ENCODE data around the gene TRABD2B.
A peak's percentile ranks its signal among the peaks of the same experiment; 100 is the strongest.

TRABD2B gene

DNA sequence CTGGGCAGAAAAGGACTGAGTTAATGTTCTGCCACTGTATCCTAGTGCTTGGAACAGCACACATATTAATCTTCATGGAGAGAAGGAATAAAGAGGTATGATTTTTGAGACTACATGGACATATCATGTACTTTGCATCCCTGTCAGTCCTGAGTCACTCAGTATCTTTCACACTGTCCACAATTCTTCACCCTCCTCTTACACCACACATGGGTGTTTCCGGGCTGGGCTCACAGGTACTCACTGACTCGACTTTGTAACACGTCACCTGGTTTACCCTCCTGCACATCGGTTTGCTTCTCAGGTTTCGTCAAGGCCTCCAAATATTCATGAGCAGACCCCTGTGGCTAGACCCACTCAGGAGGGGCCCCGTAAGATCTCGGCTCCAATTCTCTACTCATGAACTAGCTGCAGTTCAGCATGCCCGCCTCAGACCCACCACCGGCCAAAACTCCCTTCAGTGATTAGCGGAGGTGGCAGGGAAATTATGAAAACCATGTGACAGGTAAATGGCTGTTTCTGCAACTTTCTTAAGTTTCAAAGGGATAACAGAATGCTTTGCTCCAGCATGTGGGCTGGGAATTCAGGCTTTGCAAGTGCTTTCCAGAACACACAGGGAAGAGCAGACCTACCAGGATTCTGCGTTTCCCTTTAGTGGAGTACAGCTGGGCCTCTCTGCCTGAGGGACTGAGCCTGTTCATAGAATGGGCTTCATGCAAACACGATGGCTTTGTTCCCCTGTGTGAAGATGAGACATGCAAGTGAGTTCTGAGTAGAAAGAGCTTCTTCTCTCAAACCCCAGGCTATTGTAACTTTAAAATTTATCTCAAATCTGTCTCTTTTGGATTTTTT is 31.3 kb upstream of the TRABD2B start:
- DNase-seq (ENCODE audit: low read depth): no peak
- TF ChIP-seq, protein P1, sequence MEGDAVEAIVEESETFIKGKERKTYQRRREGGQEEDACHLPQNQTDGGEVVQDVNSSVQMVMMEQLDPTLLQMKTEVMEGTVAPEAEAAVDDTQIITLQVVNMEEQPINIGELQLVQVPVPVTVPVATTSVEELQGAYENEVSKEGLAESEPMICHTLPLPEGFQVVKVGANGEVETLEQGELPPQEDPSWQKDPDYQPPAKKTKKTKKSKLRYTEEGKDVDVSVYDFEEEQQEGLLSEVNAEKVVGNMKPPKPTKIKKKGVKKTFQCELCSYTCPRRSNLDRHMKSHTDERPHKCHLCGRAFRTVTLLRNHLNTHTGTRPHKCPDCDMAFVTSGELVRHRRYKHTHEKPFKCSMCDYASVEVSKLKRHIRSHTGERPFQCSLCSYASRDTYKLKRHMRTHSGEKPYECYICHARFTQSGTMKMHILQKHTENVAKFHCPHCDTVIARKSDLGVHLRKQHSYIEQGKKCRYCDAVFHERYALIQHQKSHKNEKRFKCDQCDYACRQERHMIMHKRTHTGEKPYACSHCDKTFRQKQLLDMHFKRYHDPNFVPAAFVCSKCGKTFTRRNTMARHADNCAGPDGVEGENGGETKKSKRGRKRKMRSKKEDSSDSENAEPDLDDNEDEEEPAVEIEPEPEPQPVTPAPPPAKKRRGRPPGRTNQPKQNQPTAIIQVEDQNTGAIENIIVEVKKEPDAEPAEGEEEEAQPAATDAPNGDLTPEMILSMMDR (IDR thresholded peaks at IDR 0.05; ENCODE audit: low read length, missing control alignments): no peak
- no peak overlapping the region for H3K4me3 ChIP-seq (replicated peaks; ENCODE audit: low read depth, low read length)

- TF ChIP-seq, protein P1 (IDR thresholded peaks at IDR 0.05; ENCODE audit: low read length, missing control alignments): no peak
- DNase-seq (ENCODE audit: low read depth): no peak
- H3K4me3 ChIP-seq (replicated peaks; ENCODE audit: low read depth, low read length): no peak overlapping the region
These were observed 30.3 kb upstream of the TRABD2B start for GRCh38 chr1:48027533-48027835.

DNA sequence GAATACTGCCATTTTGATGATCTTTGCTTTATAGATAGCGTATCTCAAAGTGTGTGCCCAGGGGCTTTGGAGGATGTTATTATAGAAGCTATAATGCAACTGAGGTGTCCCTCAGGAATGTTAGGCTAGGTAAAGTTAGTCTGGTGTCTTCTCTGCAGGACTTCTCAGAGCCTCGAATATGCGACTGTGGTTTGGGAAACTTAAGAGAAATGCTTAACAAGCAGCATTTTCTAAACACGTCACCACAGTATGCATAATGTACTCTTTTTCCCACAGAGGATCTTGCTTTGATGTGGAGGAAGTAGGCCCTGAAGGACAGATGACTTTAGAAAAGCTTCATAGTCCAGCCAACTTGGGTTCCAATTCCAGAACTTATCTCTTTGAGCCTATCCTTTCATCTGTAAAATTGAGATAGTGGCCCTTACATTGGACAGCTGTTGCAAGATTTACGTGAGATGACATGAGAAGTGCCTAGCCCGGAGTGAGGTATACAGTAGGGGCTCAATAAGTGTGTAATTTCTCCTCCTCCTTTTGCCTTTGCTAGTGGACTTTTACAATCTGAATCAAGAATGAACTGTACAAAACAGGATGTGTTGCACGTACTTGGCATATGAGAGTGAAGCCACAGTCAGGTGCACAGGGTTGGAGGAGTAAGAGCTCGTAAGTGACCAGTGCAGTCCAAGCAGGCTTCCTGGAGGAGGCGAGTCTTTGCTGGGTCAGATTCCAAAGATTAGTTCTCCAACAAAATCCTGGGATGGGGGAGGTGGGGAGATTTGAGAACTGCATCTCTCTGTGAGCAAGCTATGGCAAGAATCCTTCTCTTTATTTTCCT is 29.7 kb upstream of the TRABD2B start:
- DNase-seq (ENCODE audit: low read depth): no peak
- no peak overlapping the region for H3K4me3 ChIP-seq (replicated peaks; ENCODE audit: low read depth, low read length)
- TF ChIP-seq, protein P1 (IDR thresholded peaks at IDR 0.05; ENCODE audit: low read length, missing control alignments): no peak

GRCh38 chr1:48026275-48026674 is 29.1 kb upstream of the TRABD2B start:
- TF ChIP-seq, protein P1 (IDR thresholded peaks at IDR 0.05; ENCODE audit: low read length, missing control alignments): no peak
- no peak overlapping the region for H3K4me3 ChIP-seq (replicated peaks; ENCODE audit: low read depth, low read length)
- DNase-seq (ENCODE audit: low read depth): peak; percentile 40

GRCh38 chr1:48025076-48025475 is 27.9 kb upstream of the TRABD2B start:
- TF ChIP-seq, protein P1 (IDR thresholded peaks at IDR 0.05; ENCODE audit: low read length, missing control alignments): no peak
- no peak for DNase-seq (ENCODE audit: low read depth)
- no peak overlapping the region for H3K4me3 ChIP-seq (replicated peaks; ENCODE audit: low read depth, low read length)

GRCh38 chr1:48023488-48023887 is 26.3 kb upstream of the TRABD2B start:
- no peak overlapping the region for H3K4me3 ChIP-seq (replicated peaks; ENCODE audit: low read depth, low read length)
- TF ChIP-seq, protein P1 (IDR thresholded peaks at IDR 0.05; ENCODE audit: low read length, missing control alignments): no peak
- no peak for DNase-seq (ENCODE audit: low read depth)

Data from fibroblast of pulmonary artery (primary cell).